ENCODE results near the gene GPR146. TPM values are rescaled to one million over a fixed set of nuclear protein-coding genes. Genes with fewer than 3 reads are reported as not detected.
"Not testable (repeated sequence)": the region's sequence is repeated elsewhere in the genome, so short reads cannot be mapped to it uniquely, and the experiment has no call there.

GPR146 gene
- total RNA-seq, 2 donors from 2014 or later, result 9.4 to 14.3 TPM

- peak; percentile 96 for DNase-seq (ENCODE audit: low spot score)
- intact Hi-C loops (cut with DNase I), result loop anchor here (1.0 to 2.0 kb wide), 3 partner anchors 10 to 73 kb away; no protein-coding TSS in a partner anchor
Measured at GRCh38 chr7:1065585-1066241, 21.4 kb downstream of the GPR146 start.

GRCh38 chr7:1066242-1066588, 21.9 kb downstream of the GPR146 start:
- intact Hi-C loops (cut with DNase I), result loop anchor here in 1 of 2 donors (1.0 kb wide), 1 partner anchor 9 kb away; no protein-coding TSS in a partner anchor
- DNase-seq (ENCODE audit: low spot score), result no peak

- intact Hi-C loops (cut with DNase I), result loop anchor here in 1 of 2 donors (2.0 kb wide), 1 partner anchor 83 kb away; no protein-coding TSS in a partner anchor
- DNase-seq (ENCODE audit: low spot score), result no peak
Measured at GRCh38 chr7:1068013-1068412, 23.7 kb downstream of the GPR146 start.

- intact Hi-C loops (cut with DNase I), result loop anchor here in 1 of 2 donors (2.0 kb wide), 1 partner anchor 84 kb away; no protein-coding TSS in a partner anchor
- DNase-seq (ENCODE audit: low spot score), result no peak
Measured at GRCh38 chr7:1068619-1069018, 24.3 kb downstream of the GPR146 start.

- intact Hi-C loops (cut with DNase I), result no loop called here
- DNase-seq (ENCODE audit: low spot score), result no peak
Measured at GRCh38 chr7:1070544-1071011, 26.2 kb downstream of the GPR146 start.

GRCh38 chr7:1071731-1072254, 27.4 kb downstream of the GPR146 start:
- no peak for DNase-seq (ENCODE audit: low spot score)
- intact Hi-C loops (cut with DNase I), result no loop called here

- intact Hi-C loops (cut with DNase I), result no loop called here
- no peak for DNase-seq (ENCODE audit: low spot score)
Measured at GRCh38 chr7:1073142-1073977, 29.0 kb downstream of the GPR146 start.

GRCh38 chr7:1074018-1074417, 29.7 kb downstream of the GPR146 start:
- intact Hi-C loops (cut with DNase I); DNase-seq (ENCODE audit: low spot score): not testable (repeated sequence)

- DNase-seq (ENCODE audit: low spot score), result no peak
- intact Hi-C loops (cut with DNase I), result loop anchor here in 1 of 2 donors (1.0 kb wide), 1 partner anchor 9 kb away; no protein-coding TSS in a partner anchor
Measured at GRCh38 chr7:1074593-1075431, 30.5 kb downstream of the GPR146 start.

GRCh38 chr7:1076184-1077072, 32.1 kb downstream of the GPR146 start:
- no peak for DNase-seq (ENCODE audit: low spot score)
- intact Hi-C loops (cut with DNase I), result no loop called here

- intact Hi-C loops (cut with DNase I), result no loop called here
- DNase-seq (ENCODE audit: low spot score), result no peak
Measured at GRCh38 chr7:1078519-1078918, 34.2 kb downstream of the GPR146 start.

GRCh38 chr7:1078985-1079384, 34.6 kb downstream of the GPR146 start:
- no peak for DNase-seq (ENCODE audit: low spot score)
- intact Hi-C loops (cut with DNase I), result no loop called here

GRCh38 chr7:1079546-1079945, 35.2 kb downstream of the GPR146 start:
- intact Hi-C loops (cut with DNase I), result no loop called here
- no peak for DNase-seq (ENCODE audit: low spot score)

GRCh38 chr7:1080252-1080920, 36.0 kb downstream of the GPR146 start:
- intact Hi-C loops (cut with DNase I), result no loop called here
- DNase-seq (ENCODE audit: low spot score), result no peak

GRCh38 chr7:1080921-1081255, 36.5 kb downstream of the GPR146 start:
- intact Hi-C loops (cut with DNase I), result no loop called here
- no peak for DNase-seq (ENCODE audit: low spot score)

- no peak for DNase-seq (ENCODE audit: low spot score)
- intact Hi-C loops (cut with DNase I), result no loop called here
Measured at GRCh38 chr7:1081336-1081735, 37.0 kb downstream of the GPR146 start.

- no peak for DNase-seq (ENCODE audit: low spot score)
- intact Hi-C loops (cut with DNase I), result no loop called here
Measured at GRCh38 chr7:1081931-1082401, 37.6 kb downstream of the GPR146 start.

All from posterior vena cava (tissue), 2 donors.